ENCODE results near the gene GPRASP1. TPM values are rescaled to one million over a fixed set of nuclear protein-coding genes. Genes with fewer than 3 reads are reported as not detected.

The GPRASP1 gene, protein sequence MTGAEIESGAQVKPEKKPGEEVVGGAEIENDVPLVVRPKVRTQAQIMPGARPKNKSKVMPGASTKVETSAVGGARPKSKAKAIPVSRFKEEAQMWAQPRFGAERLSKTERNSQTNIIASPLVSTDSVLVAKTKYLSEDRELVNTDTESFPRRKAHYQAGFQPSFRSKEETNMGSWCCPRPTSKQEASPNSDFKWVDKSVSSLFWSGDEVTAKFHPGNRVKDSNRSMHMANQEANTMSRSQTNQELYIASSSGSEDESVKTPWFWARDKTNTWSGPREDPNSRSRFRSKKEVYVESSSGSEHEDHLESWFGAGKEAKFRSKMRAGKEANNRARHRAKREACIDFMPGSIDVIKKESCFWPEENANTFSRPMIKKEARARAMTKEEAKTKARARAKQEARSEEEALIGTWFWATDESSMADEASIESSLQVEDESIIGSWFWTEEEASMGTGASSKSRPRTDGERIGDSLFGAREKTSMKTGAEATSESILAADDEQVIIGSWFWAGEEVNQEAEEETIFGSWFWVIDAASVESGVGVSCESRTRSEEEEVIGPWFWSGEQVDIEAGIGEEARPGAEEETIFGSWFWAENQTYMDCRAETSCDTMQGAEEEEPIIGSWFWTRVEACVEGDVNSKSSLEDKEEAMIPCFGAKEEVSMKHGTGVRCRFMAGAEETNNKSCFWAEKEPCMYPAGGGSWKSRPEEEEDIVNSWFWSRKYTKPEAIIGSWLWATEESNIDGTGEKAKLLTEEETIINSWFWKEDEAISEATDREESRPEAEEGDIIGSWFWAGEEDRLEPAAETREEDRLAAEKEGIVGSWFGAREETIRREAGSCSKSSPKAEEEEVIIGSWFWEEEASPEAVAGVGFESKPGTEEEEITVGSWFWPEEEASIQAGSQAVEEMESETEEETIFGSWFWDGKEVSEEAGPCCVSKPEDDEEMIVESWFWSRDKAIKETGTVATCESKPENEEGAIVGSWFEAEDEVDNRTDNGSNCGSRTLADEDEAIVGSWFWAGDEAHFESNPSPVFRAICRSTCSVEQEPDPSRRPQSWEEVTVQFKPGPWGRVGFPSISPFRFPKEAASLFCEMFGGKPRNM (N-terminal part only)
- total RNA-seq, result 8.9 TPM

DNA sequence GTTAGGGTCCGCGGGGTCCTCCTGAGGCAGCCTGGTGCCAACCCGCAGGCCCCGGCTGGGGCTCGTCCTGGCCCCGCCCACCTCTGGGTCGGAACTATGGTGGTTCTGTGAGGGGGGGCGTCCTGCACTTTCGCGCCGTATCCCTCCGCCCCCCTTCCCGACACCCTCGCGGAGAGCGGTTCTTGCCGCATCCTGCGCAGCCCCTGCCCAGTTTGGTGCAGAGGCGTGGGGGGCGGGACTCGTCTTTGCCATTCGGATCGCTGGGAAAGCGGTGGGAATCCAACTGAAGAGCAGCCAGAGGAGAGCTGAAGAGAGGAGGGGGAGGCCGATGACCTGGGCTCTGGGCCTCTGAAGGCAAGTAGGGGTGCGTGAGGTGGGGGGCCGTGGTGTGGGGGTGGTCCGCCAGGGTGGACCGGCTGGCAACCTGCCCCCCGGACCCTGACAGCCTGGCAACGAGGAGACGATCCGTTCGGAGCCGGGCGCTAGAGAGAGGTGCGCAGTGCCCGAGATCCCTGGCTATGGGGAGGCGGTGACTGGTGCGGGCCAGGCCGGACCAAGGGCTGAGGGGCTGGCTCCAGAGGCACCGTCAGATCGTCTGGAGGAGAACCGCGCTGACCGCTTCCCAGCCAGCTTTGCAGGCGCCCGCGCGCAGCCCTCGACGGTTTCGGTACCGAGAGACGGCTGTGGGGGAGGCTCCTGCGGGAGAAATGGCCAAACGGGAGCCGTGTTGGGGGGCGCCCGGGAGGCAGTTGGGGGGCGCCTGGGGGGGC, at the start of gene GPRASP1:
TSS of gene GPRASP1 (plus strand) at position 242 of the 770 bp plus-strand sequence. CDS start 2,431 bp downstream, outside the sequence.
- Histone ChIP-seq H3K27ac (ENCODE audit: low read depth, low read length) (peak within 1 kb of the TSS; percentile 23), H3K36me3 (ENCODE audit: control insufficient read depth in 3 of 3, insufficient read depth in 3 of 3, low read length in 3 of 3) (no peaks in the 10 kb centered on the region), H3K9ac (ENCODE audit: low read depth in 1 of 3, low read length in 3 of 3) (peak within 1 kb of the TSS; percentile 61 to 77 (median 74)), H3K27me3 (ENCODE audit: control insufficient read depth in 3 of 3, insufficient read depth in 3 of 3, low read length in 3 of 3) (no peaks in the 10 kb centered on the region), H3K4me1 (ENCODE audit: control insufficient read depth in 3 of 3, insufficient read depth in 3 of 3, low read length in 3 of 3) (no peaks in the 10 kb centered on the region), H3K9me3 (ENCODE audit: control insufficient read depth in 3 of 3, low read length in 3 of 3) (no peaks in the 10 kb centered on the region), H3K4me3 (ENCODE audit: low read length in 3 of 3) (peak within 1 kb of the TSS; percentile 72 to 75 (median 74))

DNA sequence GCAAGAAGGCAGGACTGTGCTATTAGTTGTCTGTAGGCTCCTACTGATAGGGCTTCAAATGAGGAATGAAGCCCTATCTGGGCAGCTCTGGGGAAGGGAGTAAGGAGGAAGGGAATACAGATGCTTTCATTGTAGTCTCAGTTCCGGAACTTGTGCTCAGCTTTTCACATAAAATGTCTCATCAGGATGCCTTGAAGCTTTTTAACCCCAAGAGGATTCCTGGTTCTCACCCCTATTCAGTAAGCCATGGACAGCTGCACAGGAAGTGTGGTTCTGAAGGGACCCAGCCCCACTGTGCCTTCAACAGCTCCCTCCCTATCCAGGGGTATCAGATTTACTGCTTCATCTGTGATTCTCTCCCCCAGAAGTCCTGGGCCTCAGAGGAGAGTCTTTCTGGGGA, 47.0 kb upstream of the GPRASP1 start:
- peaks cover 0 to 16% (median 5%) of the 10 kb centered on the region in 3 donors for H3K36me3 ChIP-seq (ENCODE audit: control insufficient read depth in 3 of 3, insufficient read depth in 3 of 3, low read length in 3 of 3)
- H3K27me3 ChIP-seq (ENCODE audit: control insufficient read depth in 3 of 3, insufficient read depth in 3 of 3, low read length in 3 of 3), result no peaks in the 10 kb centered on the region
- no peak overlapping the region for H3K4me3 ChIP-seq (ENCODE audit: low read length in 3 of 3)
- H3K27ac ChIP-seq (ENCODE audit: low read depth, low read length), result no peak overlapping the region
- no peak overlapping the region for H3K9ac ChIP-seq (ENCODE audit: low read depth in 1 of 3, low read length in 3 of 3)
- H3K9me3 ChIP-seq (ENCODE audit: control insufficient read depth in 3 of 3, low read length in 3 of 3), result no peaks in the 10 kb centered on the region
- H3K4me1 ChIP-seq (ENCODE audit: control insufficient read depth in 3 of 3, insufficient read depth in 3 of 3, low read length in 3 of 3), result peaks cover 0 to 7% (median 0%) of the 10 kb centered on the region in 3 donors

DNA sequence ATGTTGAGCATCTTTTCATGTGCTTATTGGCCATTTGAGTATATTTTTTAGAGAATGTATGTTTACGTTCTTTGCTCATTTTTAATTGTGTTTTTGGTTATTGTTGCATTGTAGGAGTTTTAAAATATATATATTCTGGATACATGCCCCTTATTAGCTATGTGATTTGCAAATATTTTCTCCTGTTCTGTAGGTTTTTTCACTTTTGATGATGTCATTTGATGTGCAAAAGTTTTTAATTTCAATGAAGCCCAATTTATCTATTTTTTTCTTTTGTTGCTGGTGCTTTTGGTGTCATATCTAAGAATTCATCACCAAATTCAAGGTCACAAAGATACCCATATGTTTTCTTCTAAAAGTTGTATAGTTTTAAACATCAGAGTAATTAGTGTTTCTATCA, 45.2 kb upstream of the GPRASP1 start:
- no peaks in the 10 kb centered on the region for H3K9me3 ChIP-seq (ENCODE audit: control insufficient read depth in 3 of 3, low read length in 3 of 3)
- H3K9ac ChIP-seq (ENCODE audit: low read depth in 1 of 3, low read length in 3 of 3), result no peak overlapping the region
- peaks cover 0 to 2% (median 0%) of the 10 kb centered on the region in 3 donors for H3K4me1 ChIP-seq (ENCODE audit: control insufficient read depth in 3 of 3, insufficient read depth in 3 of 3, low read length in 3 of 3)
- H3K4me3 ChIP-seq (ENCODE audit: low read length in 3 of 3), result no peak overlapping the region
- H3K27me3 ChIP-seq (ENCODE audit: control insufficient read depth in 3 of 3, insufficient read depth in 3 of 3, low read length in 3 of 3), result no peaks in the 10 kb centered on the region
- H3K36me3 ChIP-seq (ENCODE audit: control insufficient read depth in 3 of 3, insufficient read depth in 3 of 3, low read length in 3 of 3), result peaks cover 0 to 16% (median 5%) of the 10 kb centered on the region in 3 donors
- H3K27ac ChIP-seq (ENCODE audit: low read depth, low read length), result no peak overlapping the region

DNA sequence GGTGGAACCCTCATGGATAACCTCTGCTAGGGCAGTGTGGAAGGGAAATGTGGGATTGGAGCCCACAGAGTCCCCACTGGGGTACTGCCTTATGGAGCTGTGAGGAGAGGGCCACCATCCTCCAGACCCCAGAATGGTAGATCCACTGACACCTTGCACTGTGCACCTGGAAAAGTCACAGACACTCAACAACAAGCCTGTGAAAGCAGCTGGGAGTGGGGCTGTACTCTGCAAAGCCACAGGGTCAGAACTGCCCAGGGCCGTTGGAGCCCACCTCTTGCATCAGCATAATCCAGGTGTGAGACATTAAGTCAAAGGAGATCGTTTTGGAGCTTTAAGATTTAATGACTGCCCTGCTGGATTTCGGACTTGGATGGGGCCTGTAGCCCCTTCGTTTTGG, 40.4 kb upstream of the GPRASP1 start:
- Histone ChIP-seq H3K27ac (ENCODE audit: low read depth, low read length) (no peak overlapping the region), H3K4me3 (ENCODE audit: low read length in 3 of 3) (no peak overlapping the region), H3K4me1 (ENCODE audit: control insufficient read depth in 3 of 3, insufficient read depth in 3 of 3, low read length in 3 of 3) (no peaks in the 10 kb centered on the region), H3K9me3 (ENCODE audit: control insufficient read depth in 3 of 3, low read length in 3 of 3) (no peaks in the 10 kb centered on the region), H3K9ac (ENCODE audit: low read depth in 1 of 3, low read length in 3 of 3) (no peak overlapping the region), H3K36me3 (ENCODE audit: control insufficient read depth in 3 of 3, insufficient read depth in 3 of 3, low read length in 3 of 3) (no peaks in the 10 kb centered on the region), H3K27me3 (ENCODE audit: control insufficient read depth in 3 of 3, insufficient read depth in 3 of 3, low read length in 3 of 3) (no peaks in the 10 kb centered on the region)

DNA sequence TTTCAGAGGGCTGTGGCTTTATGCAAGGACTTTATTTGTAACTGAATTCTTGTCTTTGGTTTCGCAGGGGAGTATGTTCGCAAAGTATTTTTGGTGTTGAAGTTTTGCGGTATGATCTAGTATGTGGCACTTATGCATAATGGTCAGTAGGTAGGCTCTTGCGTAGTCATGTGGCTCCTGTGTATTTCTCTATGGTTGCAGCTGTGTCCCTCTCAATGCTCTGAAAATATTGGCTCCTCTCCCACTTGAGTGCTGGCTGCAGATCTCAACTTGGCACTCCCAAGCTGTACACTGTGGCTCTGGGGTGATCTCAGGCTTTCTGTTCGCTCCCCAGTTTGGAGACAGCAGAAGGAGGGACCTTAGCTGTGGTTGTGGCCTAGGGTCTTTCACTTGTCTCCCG, 27.2 kb upstream of the GPRASP1 start:
- H3K27ac ChIP-seq (ENCODE audit: low read depth, low read length), result no peak overlapping the region
- H3K27me3 ChIP-seq (ENCODE audit: control insufficient read depth in 3 of 3, insufficient read depth in 3 of 3, low read length in 3 of 3), result no peaks in the 10 kb centered on the region
- H3K4me3 ChIP-seq (ENCODE audit: low read length in 3 of 3), result no peak overlapping the region
- no peaks in the 10 kb centered on the region for H3K36me3 ChIP-seq (ENCODE audit: control insufficient read depth in 3 of 3, insufficient read depth in 3 of 3, low read length in 3 of 3)
- H3K4me1 ChIP-seq (ENCODE audit: control insufficient read depth in 3 of 3, insufficient read depth in 3 of 3, low read length in 3 of 3), result no peaks in the 10 kb centered on the region
- no peak overlapping the region for H3K9ac ChIP-seq (ENCODE audit: low read depth in 1 of 3, low read length in 3 of 3)
- no peaks in the 10 kb centered on the region for H3K9me3 ChIP-seq (ENCODE audit: control insufficient read depth in 3 of 3, low read length in 3 of 3)

DNA sequence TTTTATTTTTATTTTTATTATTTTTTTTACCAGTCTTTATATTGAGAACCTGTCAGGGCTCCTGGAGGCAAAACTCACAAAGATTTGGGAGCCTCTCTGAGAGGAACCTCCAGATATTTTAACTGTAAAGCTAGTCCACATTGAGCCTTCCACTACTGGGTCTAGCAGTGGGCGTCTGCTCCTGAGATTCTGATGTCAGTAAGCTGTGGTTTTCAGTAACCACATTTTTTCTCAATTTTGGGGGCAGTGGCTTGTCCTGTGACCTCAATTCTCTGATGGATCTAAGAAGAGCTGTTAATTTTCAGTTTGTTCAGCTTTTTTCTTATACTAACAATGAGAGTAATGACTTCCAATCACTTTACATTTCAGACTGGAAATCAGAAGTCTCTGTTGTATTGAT, 23.6 kb upstream of the GPRASP1 start:
- Histone ChIP-seq H3K9me3 (ENCODE audit: control insufficient read depth in 3 of 3, low read length in 3 of 3) (no peaks in the 10 kb centered on the region), H3K27me3 (ENCODE audit: control insufficient read depth in 3 of 3, insufficient read depth in 3 of 3, low read length in 3 of 3) (no peaks in the 10 kb centered on the region), H3K4me1 (ENCODE audit: control insufficient read depth in 3 of 3, insufficient read depth in 3 of 3, low read length in 3 of 3) (no peaks in the 10 kb centered on the region), H3K9ac (ENCODE audit: low read depth in 1 of 3, low read length in 3 of 3) (no peak overlapping the region), H3K27ac (ENCODE audit: low read depth, low read length) (no peak overlapping the region), H3K4me3 (ENCODE audit: low read length in 3 of 3) (no peak overlapping the region), H3K36me3 (ENCODE audit: control insufficient read depth in 3 of 3, insufficient read depth in 3 of 3, low read length in 3 of 3) (no peaks in the 10 kb centered on the region)

DNA sequence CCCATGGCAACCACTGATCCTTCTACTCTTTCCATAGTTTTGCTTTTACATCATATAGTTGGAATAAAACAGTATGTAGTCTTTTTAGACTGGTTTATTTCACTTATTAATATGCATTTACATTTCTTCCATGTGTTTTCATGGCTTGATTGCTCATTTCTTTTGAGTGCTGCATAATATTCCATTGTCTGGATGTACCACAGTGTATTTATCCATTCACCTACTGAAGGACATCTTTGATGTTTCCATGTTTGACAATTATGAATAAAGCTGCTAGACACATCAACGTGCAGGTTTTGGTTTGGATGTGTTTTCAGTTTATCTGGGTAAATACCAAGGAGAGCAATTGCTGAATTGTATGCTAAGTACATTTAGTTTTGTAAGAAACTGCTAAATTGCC, 13.7 kb upstream of the GPRASP1 start:
- H3K27ac ChIP-seq (ENCODE audit: low read depth, low read length), result no peak overlapping the region
- H3K9me3 ChIP-seq (ENCODE audit: control insufficient read depth in 3 of 3, low read length in 3 of 3), result no peaks in the 10 kb centered on the region
- H3K27me3 ChIP-seq (ENCODE audit: control insufficient read depth in 3 of 3, insufficient read depth in 3 of 3, low read length in 3 of 3), result no peaks in the 10 kb centered on the region
- H3K4me3 ChIP-seq (ENCODE audit: low read length in 3 of 3), result no peak overlapping the region
- no peaks in the 10 kb centered on the region for H3K36me3 ChIP-seq (ENCODE audit: control insufficient read depth in 3 of 3, insufficient read depth in 3 of 3, low read length in 3 of 3)
- H3K9ac ChIP-seq (ENCODE audit: low read depth in 1 of 3, low read length in 3 of 3), result no peak overlapping the region
- no peaks in the 10 kb centered on the region for H3K4me1 ChIP-seq (ENCODE audit: control insufficient read depth in 3 of 3, insufficient read depth in 3 of 3, low read length in 3 of 3)

DNA sequence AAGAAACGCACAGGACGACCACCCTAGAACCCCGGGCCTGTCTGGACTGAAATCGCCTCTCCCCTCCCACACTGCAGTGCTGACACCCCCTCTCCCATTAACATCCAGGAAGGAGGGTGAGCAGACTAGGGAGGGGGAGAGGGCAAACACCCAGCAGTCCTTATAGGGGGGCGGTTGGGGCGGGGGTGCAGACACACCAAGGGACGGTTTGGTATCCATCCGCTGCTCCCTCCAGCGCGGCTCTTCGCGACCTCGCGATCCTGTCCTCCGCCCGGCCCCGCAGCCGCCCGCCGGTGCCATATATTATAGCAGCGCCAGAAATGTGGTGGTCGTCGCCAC, 411 bp upstream of the GPRASP1 start:
- H3K9ac ChIP-seq (ENCODE audit: low read depth in 1 of 3, low read length in 3 of 3), result peak overlapping the region; percentile 61 to 77 (median 74)
- peak overlapping the region; percentile 72 to 75 (median 74) for H3K4me3 ChIP-seq (ENCODE audit: low read length in 3 of 3)
- no peaks in the 10 kb centered on the region for H3K4me1 ChIP-seq (ENCODE audit: control insufficient read depth in 3 of 3, insufficient read depth in 3 of 3, low read length in 3 of 3)
- no peaks in the 10 kb centered on the region for H3K9me3 ChIP-seq (ENCODE audit: control insufficient read depth in 3 of 3, low read length in 3 of 3)
- no peaks in the 10 kb centered on the region for H3K27me3 ChIP-seq (ENCODE audit: control insufficient read depth in 3 of 3, insufficient read depth in 3 of 3, low read length in 3 of 3)
- H3K36me3 ChIP-seq (ENCODE audit: control insufficient read depth in 3 of 3, insufficient read depth in 3 of 3, low read length in 3 of 3), result no peaks in the 10 kb centered on the region
- no peak overlapping the region for H3K27ac ChIP-seq (ENCODE audit: low read depth, low read length)

DNA sequence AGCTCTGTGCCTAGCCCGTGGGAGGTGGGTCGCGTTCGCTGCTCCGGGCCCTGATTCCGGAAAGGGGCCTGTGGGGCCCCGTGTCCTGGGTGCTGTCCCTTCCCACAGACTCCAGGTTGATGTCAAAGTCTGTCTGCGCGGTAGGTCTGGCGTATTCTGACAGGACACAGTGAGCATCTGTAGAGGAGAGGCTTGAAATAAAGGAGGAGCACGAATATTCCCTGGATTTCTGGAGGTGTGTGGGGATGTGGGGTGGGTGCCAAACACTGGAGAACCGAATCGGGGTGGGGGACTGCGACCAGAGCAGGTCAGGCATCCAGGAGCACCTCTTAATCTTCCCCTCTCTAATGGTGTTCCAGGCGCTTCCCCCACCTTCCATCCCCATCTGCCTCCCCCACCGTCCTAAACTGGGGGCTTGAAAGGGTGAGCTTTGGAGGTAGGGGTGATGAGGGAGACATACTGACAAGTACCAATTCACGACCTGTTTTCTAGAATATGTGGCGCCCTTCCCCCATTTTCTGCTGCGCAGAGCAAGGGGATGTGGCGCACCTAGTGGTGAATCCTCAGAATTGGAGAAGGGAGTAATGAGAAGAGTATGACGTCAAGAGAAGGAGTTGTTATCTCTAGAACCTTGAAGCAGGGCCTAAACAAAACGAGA, 877 bp downstream of the GPRASP1 start:
- Histone ChIP-seq H3K36me3 (ENCODE audit: control insufficient read depth in 3 of 3, insufficient read depth in 3 of 3, low read length in 3 of 3) (no peaks in the 10 kb centered on the region), H3K4me3 (ENCODE audit: low read length in 3 of 3) (peak overlapping the region; percentile 72 to 75 (median 74)), H3K9ac (ENCODE audit: low read depth in 1 of 3, low read length in 3 of 3) (peak overlapping the region; percentile 51 to 77 (median 74)), H3K9me3 (ENCODE audit: control insufficient read depth in 3 of 3, low read length in 3 of 3) (no peaks in the 10 kb centered on the region), H3K4me1 (ENCODE audit: control insufficient read depth in 3 of 3, insufficient read depth in 3 of 3, low read length in 3 of 3) (no peaks in the 10 kb centered on the region), H3K27me3 (ENCODE audit: control insufficient read depth in 3 of 3, insufficient read depth in 3 of 3, low read length in 3 of 3) (no peaks in the 10 kb centered on the region), H3K27ac (ENCODE audit: low read depth, low read length) (peak overlapping the region; percentile 23)
